Neural cell (in vitro differentiated cells): ENCODE measurements around the gene STX16.

Experiments used
- CTCF ChIP-seq: fragments of 450-650 bp; IDR thresholded peaks from 2 replicates; pipeline ENCODE4 v1.5.1; 2014; ENCODE audit warnings: antibody characterized with exemption, mild to moderate bottlenecking, moderate library complexity; ENCODE audit not compliant: poor library complexity, severe bottlenecking
- TF ChIP-seq, protein P1 (sequence below): IDR thresholded peaks from 2 replicates; pipeline ENCODE4 v1.6.1; 2012; ENCODE audit warnings: borderline replicate concordance

DNA sequence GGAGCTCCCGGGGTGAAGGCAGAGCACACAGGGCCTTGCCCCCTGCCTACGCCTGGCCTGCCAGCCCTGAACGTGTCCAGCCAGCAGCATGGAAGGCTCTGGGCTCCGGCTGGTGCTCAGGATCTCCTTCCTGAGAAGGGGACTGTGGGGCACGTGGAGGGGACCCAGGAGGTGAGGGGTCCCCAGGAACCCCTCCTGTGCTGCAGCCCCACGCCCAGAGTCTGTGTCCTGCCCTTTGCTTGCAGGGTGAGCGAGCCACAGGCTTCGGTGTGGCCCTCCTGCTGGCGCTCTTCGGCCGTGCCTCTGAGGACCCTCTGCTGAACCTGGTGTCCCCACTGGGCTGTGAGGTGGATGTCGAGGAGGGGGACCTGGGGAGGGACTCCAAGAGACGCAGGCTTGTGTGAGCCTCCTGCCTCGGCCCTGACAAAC lies 63.9 kb downstream of the STX16 start:
- TF ChIP-seq CTCF: no peak
- TF ChIP-seq, protein P1, sequence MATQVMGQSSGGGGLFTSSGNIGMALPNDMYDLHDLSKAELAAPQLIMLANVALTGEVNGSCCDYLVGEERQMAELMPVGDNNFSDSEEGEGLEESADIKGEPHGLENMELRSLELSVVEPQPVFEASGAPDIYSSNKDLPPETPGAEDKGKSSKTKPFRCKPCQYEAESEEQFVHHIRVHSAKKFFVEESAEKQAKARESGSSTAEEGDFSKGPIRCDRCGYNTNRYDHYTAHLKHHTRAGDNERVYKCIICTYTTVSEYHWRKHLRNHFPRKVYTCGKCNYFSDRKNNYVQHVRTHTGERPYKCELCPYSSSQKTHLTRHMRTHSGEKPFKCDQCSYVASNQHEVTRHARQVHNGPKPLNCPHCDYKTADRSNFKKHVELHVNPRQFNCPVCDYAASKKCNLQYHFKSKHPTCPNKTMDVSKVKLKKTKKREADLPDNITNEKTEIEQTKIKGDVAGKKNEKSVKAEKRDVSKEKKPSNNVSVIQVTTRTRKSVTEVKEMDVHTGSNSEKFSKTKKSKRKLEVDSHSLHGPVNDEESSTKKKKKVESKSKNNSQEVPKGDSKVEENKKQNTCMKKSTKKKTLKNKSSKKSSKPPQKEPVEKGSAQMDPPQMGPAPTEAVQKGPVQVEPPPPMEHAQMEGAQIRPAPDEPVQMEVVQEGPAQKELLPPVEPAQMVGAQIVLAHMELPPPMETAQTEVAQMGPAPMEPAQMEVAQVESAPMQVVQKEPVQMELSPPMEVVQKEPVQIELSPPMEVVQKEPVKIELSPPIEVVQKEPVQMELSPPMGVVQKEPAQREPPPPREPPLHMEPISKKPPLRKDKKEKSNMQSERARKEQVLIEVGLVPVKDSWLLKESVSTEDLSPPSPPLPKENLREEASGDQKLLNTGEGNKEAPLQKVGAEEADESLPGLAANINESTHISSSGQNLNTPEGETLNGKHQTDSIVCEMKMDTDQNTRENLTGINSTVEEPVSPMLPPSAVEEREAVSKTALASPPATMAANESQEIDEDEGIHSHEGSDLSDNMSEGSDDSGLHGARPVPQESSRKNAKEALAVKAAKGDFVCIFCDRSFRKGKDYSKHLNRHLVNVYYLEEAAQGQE: no peak
